KMS-11 (cell line): ENCODE results near the gene SASH1.

Source experiments
- H2AFZ ChIP-seq: fragments of 200-600 bp; sonication (generic); 2 replicates; pipeline ENCODE4 v1.6.1; 2016; ENCODE audit warnings: antibody characterized with exemption, mixed run types, low read depth
- H3K27ac ChIP-seq: fragments of 200-600 bp; sonication (generic); 2 replicates; pipeline ENCODE4 v1.6.1; 2016; ENCODE audit warnings: mild to moderate bottlenecking, mixed run types
- H3K27me3 ChIP-seq: fragments of 200-600 bp; sonication (generic); 2 replicates; pipeline ENCODE4 v1.6.1; 2017; ENCODE audit warnings: mild to moderate bottlenecking, low read depth, mixed run types, moderate library complexity; ENCODE audit not compliant: insufficient read depth
- H3K36me3 ChIP-seq: fragments of 200-600 bp; sonication (generic); 2 replicates; pipeline ENCODE4 v1.6.1; 2017; ENCODE audit warnings: mild to moderate bottlenecking, mixed run types; ENCODE audit not compliant: insufficient read depth
- H3K4me1 ChIP-seq: fragments of 200-600 bp; sonication (generic); 2 replicates; pipeline ENCODE4 v1.6.1; 2016; ENCODE audit warnings: mild to moderate bottlenecking, low read depth, mixed run types; ENCODE audit not compliant: poor library complexity, severe bottlenecking
- H3K4me2 ChIP-seq: fragments of 200-600 bp; sonication (generic); 2 replicates; pipeline ENCODE4 v1.7.0; 2016; ENCODE audit warnings: mild to moderate bottlenecking, mixed run types
- H3K4me3 ChIP-seq: fragments of 200-600 bp; sonication (generic); IDR thresholded peaks from 2 replicates; pipeline ENCODE4 v1.6.1; 2017; ENCODE audit warnings: low read depth, low read length, mixed read lengths; ENCODE audit not compliant: insufficient read depth
- H3K79me2 ChIP-seq: fragments of 200-600 bp; sonication (generic); 2 replicates; pipeline ENCODE4 v1.6.1; 2016; ENCODE audit warnings: low read depth, mixed run types; ENCODE audit not compliant: insufficient read depth
- H3K9ac ChIP-seq: fragments of 200-600 bp; sonication (generic); 2 replicates; pipeline ENCODE4 v1.6.1; 2016; ENCODE audit warnings: mild to moderate bottlenecking, mixed run types
- H4K20me1 ChIP-seq: fragments of 200-600 bp; sonication (generic); 2 replicates; pipeline ENCODE4 v1.6.1; 2016; ENCODE audit warnings: mild to moderate bottlenecking, mixed run types; ENCODE audit not compliant: insufficient read depth
- TF ChIP-seq, protein P1 (sequence below): fragments of 200-600 bp; sonication (generic); conservative IDR thresholded peaks from 2 replicates; pipeline ENCODE4 v1.6.1; 2017; ENCODE audit warnings: low read depth, mild to moderate bottlenecking, antibody characterized with exemption, low read length, moderate library complexity, mixed read lengths

Gene SASH1

DNA sequence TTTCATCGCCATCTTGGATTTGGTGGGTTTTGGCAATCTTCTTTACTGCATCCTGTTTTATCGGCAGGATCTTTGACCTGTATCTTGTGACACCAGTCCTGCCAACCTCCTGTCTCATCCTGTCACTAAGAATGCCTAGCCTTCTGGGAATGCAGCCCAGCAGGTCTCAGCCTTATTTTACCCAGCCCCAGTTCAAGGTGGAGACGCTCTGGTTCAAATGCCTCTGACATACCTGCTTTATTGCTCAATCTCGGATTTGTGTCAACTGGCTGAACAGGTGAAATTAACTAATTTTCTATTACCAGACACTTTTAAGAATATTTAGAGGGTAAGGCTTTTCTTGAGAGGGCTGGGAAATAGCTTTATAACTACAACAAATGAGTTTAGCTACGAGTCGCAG, 102.5 kb downstream of the SASH1 start:
- H3K36me3 ChIP-seq, result no peaks in the 10 kb centered on the region
- no peaks in the 10 kb centered on the region for H3K27me3 ChIP-seq
- no peak overlapping the region for H3K27ac ChIP-seq
- H3K79me2 ChIP-seq, result no peaks in the 10 kb centered on the region
- no peaks in the 10 kb centered on the region for H3K4me1 ChIP-seq
- no peak overlapping the region for H3K4me2 ChIP-seq
- no peak overlapping the region for H2AFZ ChIP-seq
- no peak overlapping the region for H3K9ac ChIP-seq
- no peaks in the 10 kb centered on the region for H4K20me1 ChIP-seq
- TF ChIP-seq, protein P1, sequence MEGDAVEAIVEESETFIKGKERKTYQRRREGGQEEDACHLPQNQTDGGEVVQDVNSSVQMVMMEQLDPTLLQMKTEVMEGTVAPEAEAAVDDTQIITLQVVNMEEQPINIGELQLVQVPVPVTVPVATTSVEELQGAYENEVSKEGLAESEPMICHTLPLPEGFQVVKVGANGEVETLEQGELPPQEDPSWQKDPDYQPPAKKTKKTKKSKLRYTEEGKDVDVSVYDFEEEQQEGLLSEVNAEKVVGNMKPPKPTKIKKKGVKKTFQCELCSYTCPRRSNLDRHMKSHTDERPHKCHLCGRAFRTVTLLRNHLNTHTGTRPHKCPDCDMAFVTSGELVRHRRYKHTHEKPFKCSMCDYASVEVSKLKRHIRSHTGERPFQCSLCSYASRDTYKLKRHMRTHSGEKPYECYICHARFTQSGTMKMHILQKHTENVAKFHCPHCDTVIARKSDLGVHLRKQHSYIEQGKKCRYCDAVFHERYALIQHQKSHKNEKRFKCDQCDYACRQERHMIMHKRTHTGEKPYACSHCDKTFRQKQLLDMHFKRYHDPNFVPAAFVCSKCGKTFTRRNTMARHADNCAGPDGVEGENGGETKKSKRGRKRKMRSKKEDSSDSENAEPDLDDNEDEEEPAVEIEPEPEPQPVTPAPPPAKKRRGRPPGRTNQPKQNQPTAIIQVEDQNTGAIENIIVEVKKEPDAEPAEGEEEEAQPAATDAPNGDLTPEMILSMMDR, result no peak
- no peak overlapping the region for H3K4me3 ChIP-seq

DNA sequence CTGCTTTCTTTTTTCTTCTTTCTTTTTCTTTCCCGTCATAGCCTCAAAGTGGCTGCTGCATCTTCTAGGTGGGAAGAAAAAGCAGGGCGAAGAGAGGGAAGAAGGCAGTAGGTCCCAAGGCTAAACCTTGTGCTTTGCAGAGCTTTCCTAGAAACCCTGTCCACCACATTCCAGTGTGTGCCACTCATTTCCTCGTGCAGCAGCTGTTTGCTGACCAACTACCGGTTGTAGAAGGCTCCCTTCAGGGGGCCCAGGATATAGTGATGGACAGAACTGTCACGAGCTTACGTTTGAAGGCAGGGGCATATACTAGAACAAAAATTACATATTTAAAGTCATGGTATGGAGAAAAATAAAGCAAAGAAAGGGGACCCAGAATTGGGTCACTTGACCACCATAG, 103.0 kb downstream of the SASH1 start:
- Histone ChIP-seq H4K20me1 (no peaks in the 10 kb centered on the region), H3K36me3 (no peaks in the 10 kb centered on the region), H3K4me1 (no peaks in the 10 kb centered on the region), H3K4me3 (no peak overlapping the region), H3K9ac (no peak overlapping the region), H3K79me2 (no peaks in the 10 kb centered on the region), H2AFZ (no peak overlapping the region), H3K27me3 (no peaks in the 10 kb centered on the region), H3K27ac (no peak overlapping the region), H3K4me2 (no peak overlapping the region)
- TF ChIP-seq, protein P1, result no peak

DNA sequence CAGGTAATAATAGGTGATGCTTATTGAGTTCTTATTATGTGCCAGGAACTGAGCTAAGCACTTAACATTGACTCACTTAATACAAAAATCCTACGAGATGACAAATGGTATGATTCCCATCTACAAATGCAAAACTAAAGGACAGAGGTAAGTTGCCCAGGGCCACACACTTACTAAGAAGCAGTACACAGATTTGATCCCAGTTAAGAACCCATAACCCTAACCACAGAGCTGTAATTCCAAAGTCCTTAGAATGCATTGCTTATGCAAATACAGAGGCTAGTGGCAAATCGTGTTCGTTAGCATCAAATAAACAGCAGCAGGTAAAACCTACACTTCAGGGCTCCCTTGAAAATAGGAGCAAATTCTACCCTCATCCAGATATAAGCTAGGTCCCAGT, 104.0 kb downstream of the SASH1 start:
- H3K36me3 ChIP-seq, result no peaks in the 10 kb centered on the region
- no peaks in the 10 kb centered on the region for H3K4me1 ChIP-seq
- H3K27ac ChIP-seq, result no peak overlapping the region
- H3K4me2 ChIP-seq, result no peak overlapping the region
- no peak overlapping the region for H2AFZ ChIP-seq
- H3K27me3 ChIP-seq, result no peaks in the 10 kb centered on the region
- no peaks in the 10 kb centered on the region for H3K79me2 ChIP-seq
- TF ChIP-seq, protein P1, result no peak
- no peak overlapping the region for H3K9ac ChIP-seq
- no peak overlapping the region for H3K4me3 ChIP-seq
- no peaks in the 10 kb centered on the region for H4K20me1 ChIP-seq

DNA sequence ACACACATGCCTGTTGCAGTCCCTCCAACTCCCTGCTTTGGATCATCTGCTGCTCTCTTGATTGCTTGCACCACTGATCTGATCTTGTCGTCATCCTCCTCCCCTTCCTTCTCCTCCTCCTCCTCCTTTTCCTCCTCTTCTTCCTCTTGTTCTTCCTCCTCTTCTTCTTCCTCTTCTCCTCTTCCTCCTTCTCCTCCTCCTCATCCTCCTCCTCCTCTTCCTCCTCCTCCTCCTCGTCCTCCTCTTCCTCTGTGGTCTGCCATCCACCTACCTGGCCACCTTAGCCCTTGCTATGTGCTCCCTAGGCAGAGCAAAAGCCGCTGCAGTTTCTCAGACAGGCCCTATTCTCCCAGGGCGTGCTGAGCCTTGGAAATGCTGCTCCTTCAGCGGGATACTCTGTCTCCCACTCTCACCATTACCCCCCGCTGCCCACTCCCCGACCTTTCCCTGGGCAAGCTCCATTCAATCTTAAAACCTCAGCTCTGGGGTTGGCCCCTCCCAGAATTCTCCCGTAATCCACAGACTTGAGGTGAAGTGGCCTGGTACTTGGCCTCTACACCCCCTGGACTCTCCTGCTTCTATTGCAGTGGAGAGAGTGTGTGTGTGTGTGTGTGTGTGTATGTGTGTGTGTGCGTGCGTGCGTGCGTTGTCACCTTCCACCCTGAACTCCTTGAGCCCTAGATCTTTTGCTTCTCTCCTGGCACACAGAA, 105.0 kb downstream of the SASH1 start:
- Histone ChIP-seq H3K9ac (no peak overlapping the region), H2AFZ (no peak overlapping the region), H3K4me1 (no peaks in the 10 kb centered on the region)

More for the DNA sequence above, 105.0 kb downstream of the SASH1 start:
- H3K4me2 ChIP-seq, result no peak overlapping the region
- H3K36me3 ChIP-seq, result no peaks in the 10 kb centered on the region
- no peaks in the 10 kb centered on the region for H3K27me3 ChIP-seq
- no peaks in the 10 kb centered on the region for H3K79me2 ChIP-seq
- TF ChIP-seq, protein P1, result no peak
- no peak overlapping the region for H3K4me3 ChIP-seq
- H3K27ac ChIP-seq, result no peak overlapping the region
- no peaks in the 10 kb centered on the region for H4K20me1 ChIP-seq
